LNCaP clone FGC (cell line): ENCODE data around the gene CHRNA1.

Source experiments
- DNase-seq: peaks from one replicate; pipeline ENCODE4 v3.0.0-alpha.2; 2011; ENCODE audit warnings: low read depth
- H3K4me3 ChIP-seq: 2 replicates; pipeline ENCODE4 v1.5.1; 2011; ENCODE audit warnings: mild to moderate bottlenecking, low read depth, low read length, control low read depth
- TF ChIP-seq, protein P1 (sequence below): IDR thresholded peaks from 2 replicates; pipeline ENCODE4 v1.5.1; 2012; ENCODE audit warnings: mild to moderate bottlenecking; ENCODE audit not compliant: control insufficient read depth, insufficient read depth; ENCODE audit errors: extremely low read depth

Gene CHRNA1

DNA sequence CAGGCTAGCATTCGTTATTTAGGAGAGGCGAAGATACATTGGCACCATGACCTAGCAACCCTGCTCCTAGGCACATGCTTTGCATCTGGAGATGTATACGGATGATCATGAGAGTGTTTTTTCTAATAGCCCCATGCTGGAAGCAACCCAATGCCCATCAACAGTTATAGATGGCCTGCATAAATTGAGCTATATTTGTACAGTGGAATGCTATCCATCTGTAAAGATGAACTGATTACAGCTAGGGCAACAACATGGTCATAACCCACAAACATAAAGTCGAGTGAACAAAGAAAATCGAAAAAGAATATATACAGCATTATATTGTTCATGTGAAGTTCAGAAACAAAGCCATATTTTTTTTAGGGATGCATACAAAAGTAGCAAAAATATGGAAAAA, 20.6 kb upstream of the CHRNA1 start:
- DNase-seq, result no peak
- H3K4me3 ChIP-seq, result no peak overlapping the region
- TF ChIP-seq, protein P1, sequence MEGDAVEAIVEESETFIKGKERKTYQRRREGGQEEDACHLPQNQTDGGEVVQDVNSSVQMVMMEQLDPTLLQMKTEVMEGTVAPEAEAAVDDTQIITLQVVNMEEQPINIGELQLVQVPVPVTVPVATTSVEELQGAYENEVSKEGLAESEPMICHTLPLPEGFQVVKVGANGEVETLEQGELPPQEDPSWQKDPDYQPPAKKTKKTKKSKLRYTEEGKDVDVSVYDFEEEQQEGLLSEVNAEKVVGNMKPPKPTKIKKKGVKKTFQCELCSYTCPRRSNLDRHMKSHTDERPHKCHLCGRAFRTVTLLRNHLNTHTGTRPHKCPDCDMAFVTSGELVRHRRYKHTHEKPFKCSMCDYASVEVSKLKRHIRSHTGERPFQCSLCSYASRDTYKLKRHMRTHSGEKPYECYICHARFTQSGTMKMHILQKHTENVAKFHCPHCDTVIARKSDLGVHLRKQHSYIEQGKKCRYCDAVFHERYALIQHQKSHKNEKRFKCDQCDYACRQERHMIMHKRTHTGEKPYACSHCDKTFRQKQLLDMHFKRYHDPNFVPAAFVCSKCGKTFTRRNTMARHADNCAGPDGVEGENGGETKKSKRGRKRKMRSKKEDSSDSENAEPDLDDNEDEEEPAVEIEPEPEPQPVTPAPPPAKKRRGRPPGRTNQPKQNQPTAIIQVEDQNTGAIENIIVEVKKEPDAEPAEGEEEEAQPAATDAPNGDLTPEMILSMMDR, result no peak

DNA sequence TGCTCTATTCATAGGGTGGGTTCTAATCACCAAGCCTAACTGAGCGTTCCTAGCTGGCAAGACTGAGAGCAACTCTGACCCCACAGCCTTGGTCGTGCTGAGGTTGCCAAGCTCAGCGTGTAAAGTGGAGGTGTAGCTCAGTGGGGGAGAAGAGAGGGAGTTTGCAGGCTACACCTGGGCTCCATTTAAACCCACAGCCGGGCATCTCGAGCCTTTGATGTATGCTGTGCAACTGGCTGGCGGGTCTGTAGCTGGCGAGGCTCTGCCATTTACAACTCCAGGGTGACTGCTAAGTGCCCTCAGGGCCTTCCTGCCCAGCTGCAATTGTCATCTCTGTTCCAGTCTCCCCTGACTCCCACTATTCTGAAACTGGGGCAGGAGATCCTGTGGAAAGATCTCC, 20.0 kb upstream of the CHRNA1 start:
- DNase-seq, result no peak
- TF ChIP-seq, protein P1, result no peak
- H3K4me3 ChIP-seq, result no peak overlapping the region

- TF ChIP-seq, protein P1, result no peak
Measured at GRCh38 chr2:174781996-174782395, 17.7 kb upstream of the CHRNA1 start.

DNA sequence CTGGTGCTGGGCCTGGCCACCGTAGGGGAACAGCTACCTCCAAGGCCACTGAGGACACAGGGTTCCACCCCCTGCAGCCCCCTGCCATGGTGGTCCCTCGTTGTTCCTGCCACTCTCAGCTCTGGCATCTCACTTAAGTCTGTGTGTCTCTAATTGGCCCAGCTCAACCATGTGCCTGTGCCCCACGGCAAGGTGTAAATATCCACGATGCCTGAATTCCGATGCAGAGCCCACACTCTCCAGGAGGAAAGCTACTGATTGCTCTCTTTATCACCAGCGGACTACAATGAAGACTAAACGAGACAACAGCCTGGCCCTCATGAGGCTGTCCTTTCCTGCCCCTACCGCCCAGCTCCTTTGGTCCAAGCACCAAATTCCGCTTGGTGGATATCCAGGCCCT, 17.0 kb upstream of the CHRNA1 start:
- TF ChIP-seq, protein P1, result no peak

More at GRCh38 chr2:174781996-174782395, 17.7 kb upstream of the CHRNA1 start:
- no peak overlapping the region for H3K4me3 ChIP-seq
- no peak for DNase-seq

DNA sequence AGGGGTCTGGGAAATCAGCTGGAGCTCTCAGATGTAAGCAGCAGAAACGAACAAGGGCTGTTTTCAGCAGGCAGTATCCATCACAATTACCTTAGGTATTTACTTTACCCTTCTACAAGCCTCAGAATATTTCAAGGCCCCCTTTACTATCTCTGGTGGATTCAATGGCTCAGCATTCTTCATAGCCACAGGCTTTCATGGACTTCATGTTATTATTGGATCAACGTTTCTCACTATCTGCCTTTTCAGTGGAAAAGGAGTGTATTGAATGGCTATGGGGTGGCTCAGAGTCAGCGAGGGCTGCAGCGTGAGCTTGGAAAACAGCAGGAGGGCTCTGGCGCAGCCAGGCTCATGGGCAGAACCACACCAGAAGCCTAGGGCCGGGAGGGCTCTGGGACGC, 16.6 kb upstream of the CHRNA1 start:
- TF ChIP-seq, protein P1, result no peak
- H3K4me3 ChIP-seq, result no peak overlapping the region
- DNase-seq, result no peak

More for the DNA sequence above, 17.0 kb upstream of the CHRNA1 start:
- no peak for DNase-seq
- H3K4me3 ChIP-seq, result no peak overlapping the region

DNA sequence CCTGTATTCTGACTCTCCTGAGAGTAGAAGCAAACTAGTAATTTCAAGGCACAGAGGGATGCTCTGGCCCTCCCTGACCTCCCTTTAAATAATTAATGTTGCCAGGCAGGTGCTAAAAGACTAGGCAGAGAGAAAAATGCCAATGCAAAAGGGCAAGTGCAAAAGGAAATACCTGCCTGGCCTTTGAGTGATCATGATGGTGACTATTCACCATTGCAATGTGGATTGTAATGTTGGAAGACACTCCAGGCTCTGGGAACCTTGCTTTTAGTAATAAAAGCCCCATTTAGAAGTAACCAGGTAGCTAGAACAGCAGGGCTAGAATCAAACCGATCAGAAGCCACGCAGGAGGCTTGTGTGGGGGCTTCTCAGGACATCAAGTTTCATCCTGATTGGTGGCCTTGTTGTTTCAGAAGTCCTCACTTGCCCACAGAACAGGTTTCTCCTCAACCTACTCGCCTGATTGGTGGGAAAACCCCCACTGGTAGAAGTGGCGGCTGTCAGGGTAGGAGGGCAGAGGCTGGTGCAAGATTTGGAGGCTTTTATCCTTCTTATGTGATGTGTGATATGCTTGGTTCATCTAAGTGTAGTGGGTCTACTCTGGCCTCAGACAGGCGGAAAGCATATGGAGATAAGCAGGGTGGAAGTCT, 16.0 kb upstream of the CHRNA1 start:
- TF ChIP-seq, protein P1, result no peak
- no peak overlapping the region for H3K4me3 ChIP-seq
- DNase-seq, result no peak

DNA sequence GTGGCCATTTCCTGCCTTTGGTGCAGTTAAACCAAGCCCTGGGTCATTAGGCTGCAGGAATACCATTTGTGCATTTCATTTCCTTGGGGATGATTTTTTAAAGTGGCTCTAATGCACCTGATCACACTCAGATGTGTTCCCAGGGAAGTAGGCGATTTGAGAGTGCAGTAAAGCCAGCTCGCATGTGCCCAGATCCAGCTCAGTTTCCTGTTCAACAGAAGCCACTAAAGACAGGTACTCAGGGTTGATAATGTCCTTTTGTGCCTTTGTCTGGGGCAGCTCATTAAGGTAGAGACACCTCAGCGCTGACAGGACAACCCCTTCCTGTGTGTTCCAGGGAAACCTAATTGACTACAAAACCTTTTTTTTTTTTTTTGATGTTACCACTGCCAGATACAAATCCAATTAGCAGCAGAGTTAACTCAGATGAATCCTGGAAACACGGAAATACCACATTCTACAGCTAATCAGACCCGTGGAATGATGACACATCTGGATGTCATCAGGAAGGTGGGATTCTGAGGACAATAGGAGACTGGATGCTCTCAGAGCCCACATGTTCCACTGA, 15.2 kb upstream of the CHRNA1 start:
- DNase-seq, result no peak
- no peak overlapping the region for H3K4me3 ChIP-seq
- TF ChIP-seq, protein P1, result no peak
